Smooth muscle cell (in vitro differentiated cells): Measurements from ENCODE around the gene TMTC2. TPM values are rescaled to one million over a fixed set of nuclear protein-coding genes. Genes with fewer than 3 reads are reported as not detected.

Experiments
- DNase-seq: peaks from one replicate; lab custom pipeline; 2025; ENCODE audit not compliant: unreplicated experiment; lab: John Stamatoyannopoulos, UW
- H2AFZ ChIP-seq: fragments of 200-600 bp; sonication (generic); 2 replicates; pipeline ENCODE4 v1.6.0; 2016; ENCODE audit warnings: antibody characterized with exemption, low read depth, mild to moderate bottlenecking
- H3F3A ChIP-seq: fragments of 200-600 bp; sonication (generic); 2 replicates; pipeline ENCODE4 v1.6.0; 2017; ENCODE audit warnings: antibody characterized with exemption, low read depth
- H3K27ac ChIP-seq: fragments of 200-600 bp; sonication (generic); 2 replicates; pipeline ENCODE4 v1.5.1; 2016; ENCODE audit warnings: low read depth, mild to moderate bottlenecking
- H3K27me3 ChIP-seq: fragments of 200-600 bp; sonication (generic); 2 replicates; pipeline ENCODE4 v1.6.1; 2016; ENCODE audit warnings: low read depth, mild to moderate bottlenecking
- H3K36me3 ChIP-seq: fragments of 200-600 bp; sonication (generic); 2 replicates; pipeline ENCODE4 v1.5.1; 2016; ENCODE audit warnings: low read depth
- H3K4me1 ChIP-seq: fragments of 200-600 bp; sonication (generic); 2 replicates; pipeline ENCODE4 v1.5.1; 2016; ENCODE audit warnings: low read depth
- H3K4me2 ChIP-seq: fragments of 200-600 bp; sonication (generic); 2 replicates; pipeline ENCODE4 v1.6.0; 2016; ENCODE audit warnings: mild to moderate bottlenecking
- H3K4me3 ChIP-seq: fragments of 200-600 bp; sonication (generic); 2 replicates; pipeline ENCODE4 v1.5.1; 2016; ENCODE audit warnings: mild to moderate bottlenecking
- H3K79me2 ChIP-seq: fragments of 200-600 bp; sonication (generic); 2 replicates; pipeline ENCODE4 v1.6.0; 2016; ENCODE audit warnings: low read depth, mild to moderate bottlenecking
- H3K9ac ChIP-seq: fragments of 200-600 bp; sonication (generic); 2 replicates; pipeline ENCODE4 v1.6.0; 2016; ENCODE audit warnings: low read depth
- H3K9me3 ChIP-seq: fragments of 200-600 bp; sonication (generic); replicated peaks from 2 replicates; pipeline ENCODE4 v1.5.1; 2016; ENCODE audit warnings: low read depth
- H4K20me1 ChIP-seq: fragments of 200-600 bp; sonication (generic); 2 replicates; pipeline ENCODE4 v1.6.0; 2016; ENCODE audit warnings: low read depth
- WGBS: methylation state at CpG from one replicate; pipeline ENCODE4 v1.1.7; 2016; ENCODE audit warnings: low lambda C conversion rate; 5-methylcytosine and 5-hydroxymethylcytosine counted together
- polyA plus RNA-seq: library from polyadenylated mRNA; unstranded; fragments of >200 nt; fragmentation: Nextera tagmentation; extraction: Ambion mirVana; gene quantifications from 2 replicates; pipeline ENCODE4 v1.2.1, GENCODE V29; 2016
- total RNA-seq: library from RNA; depleted of rRNA; stranded (reverse); fragments of >200 nt; gene quantifications from 2 replicates; pipeline ENCODE4 v1.2.3, GENCODE V29; 2014
- TF ChIP-seq, protein P1 (sequence below): fragments of 200-600 bp; sonication (generic); IDR thresholded peaks from 2 replicates; pipeline ENCODE4 v1.5.1; 2017; ENCODE audit warnings: borderline replicate concordance, mild to moderate bottlenecking, antibody characterized with exemption; ENCODE audit not compliant: insufficient read depth, poor library complexity, severe bottlenecking

Gene TMTC2
- total and polyA plus RNA-seq, 2 experiments from 2014 or later, result 0.71 to 10.6 TPM

DNA sequence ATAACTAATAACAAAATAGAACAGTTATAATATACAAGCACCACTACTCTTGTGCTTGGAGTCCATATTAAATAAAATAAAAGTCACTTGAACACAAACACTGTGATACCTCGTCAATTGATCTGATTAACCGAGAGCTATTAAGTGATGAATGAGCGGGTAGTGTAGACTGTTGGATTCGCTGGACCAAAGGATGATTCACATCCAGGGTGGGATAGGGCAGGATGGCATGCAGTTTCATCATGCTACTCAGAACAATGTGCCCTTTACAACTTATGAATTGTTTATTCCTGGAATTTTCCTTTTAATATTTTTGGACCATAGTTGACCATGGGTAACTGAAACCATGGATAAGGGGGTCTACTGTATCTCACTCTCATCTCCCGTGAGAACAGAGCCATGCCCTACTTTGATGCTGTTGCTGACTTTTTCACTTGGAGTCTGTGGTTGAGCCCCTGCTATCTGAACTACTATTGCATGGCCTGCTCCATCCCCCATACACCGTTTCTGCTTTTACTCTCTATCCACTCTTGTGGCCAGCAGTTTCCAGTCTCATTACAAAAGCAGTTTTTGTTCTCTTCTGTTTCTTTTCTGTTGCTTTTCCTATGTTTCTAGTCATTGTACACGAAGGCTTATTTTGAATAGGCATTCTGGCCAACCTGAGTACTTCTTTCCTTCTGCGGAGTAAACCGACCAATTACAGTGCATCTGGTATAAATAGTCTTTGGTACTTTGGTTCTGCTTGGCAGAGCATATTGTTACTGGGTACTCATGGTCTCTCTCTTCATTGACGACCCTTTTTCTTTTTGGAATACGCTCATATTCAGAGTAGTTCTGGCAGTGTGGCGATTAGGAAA is 12.2 kb downstream of the TMTC2 start:
- no peak overlapping the region for H2AFZ ChIP-seq

DNA sequence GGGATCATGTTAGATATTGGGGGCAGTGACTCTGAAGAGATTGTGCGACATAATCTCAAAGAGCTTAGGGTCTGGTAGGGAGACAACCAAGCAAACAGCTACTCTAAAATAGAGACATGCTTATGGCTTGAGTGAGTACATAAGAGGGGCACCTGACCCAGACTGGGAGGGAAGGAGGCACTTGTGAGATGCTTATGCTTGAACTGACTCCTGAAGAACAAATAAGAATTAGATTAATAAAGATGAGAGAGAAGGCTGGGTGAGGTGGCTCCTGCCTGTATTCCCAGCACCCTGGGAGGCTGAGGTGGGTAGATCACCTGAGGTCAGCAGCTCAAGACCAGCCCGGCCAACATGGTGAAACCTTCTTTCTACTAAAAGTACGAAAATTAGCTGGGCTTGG is 19.1 kb downstream of the TMTC2 start:
- H3K27ac ChIP-seq, result no peak overlapping the region
- no peak overlapping the region for H3K4me2 ChIP-seq
- no peak overlapping the region for H2AFZ ChIP-seq
- H4K20me1 ChIP-seq, result no peaks in the 10 kb centered on the region
- no peaks in the 10 kb centered on the region for H3K27me3 ChIP-seq
- no peak for DNase-seq
- H3K79me2 ChIP-seq, result peaks cover 10% of the 10 kb centered on the region
- H3F3A ChIP-seq, result peaks cover 5% of the 10 kb centered on the region
- H3K36me3 ChIP-seq, result no peaks in the 10 kb centered on the region
- H3K4me3 ChIP-seq, result no peak overlapping the region
- H3K9me3 ChIP-seq, result no peaks in the 10 kb centered on the region
- no peak overlapping the region for H3K9ac ChIP-seq
- TF ChIP-seq, protein P1, sequence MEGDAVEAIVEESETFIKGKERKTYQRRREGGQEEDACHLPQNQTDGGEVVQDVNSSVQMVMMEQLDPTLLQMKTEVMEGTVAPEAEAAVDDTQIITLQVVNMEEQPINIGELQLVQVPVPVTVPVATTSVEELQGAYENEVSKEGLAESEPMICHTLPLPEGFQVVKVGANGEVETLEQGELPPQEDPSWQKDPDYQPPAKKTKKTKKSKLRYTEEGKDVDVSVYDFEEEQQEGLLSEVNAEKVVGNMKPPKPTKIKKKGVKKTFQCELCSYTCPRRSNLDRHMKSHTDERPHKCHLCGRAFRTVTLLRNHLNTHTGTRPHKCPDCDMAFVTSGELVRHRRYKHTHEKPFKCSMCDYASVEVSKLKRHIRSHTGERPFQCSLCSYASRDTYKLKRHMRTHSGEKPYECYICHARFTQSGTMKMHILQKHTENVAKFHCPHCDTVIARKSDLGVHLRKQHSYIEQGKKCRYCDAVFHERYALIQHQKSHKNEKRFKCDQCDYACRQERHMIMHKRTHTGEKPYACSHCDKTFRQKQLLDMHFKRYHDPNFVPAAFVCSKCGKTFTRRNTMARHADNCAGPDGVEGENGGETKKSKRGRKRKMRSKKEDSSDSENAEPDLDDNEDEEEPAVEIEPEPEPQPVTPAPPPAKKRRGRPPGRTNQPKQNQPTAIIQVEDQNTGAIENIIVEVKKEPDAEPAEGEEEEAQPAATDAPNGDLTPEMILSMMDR, result no peak
- 93% methylated on average over 3 of the region's 3 CpGs for WGBS
- H3K4me1 ChIP-seq, result peaks cover 16% of the 10 kb centered on the region

More for the DNA sequence above, 12.2 kb downstream of the TMTC2 start:
- 94% methylated on average over 12 of the region's 12 CpGs for WGBS
- no peak overlapping the region for H3K9ac ChIP-seq
- H3K27me3 ChIP-seq, result no peaks in the 10 kb centered on the region
- peaks cover 20% of the 10 kb centered on the region for H3K79me2 ChIP-seq
- H3K4me2 ChIP-seq, result no peak overlapping the region
- H4K20me1 ChIP-seq, result no peaks in the 10 kb centered on the region
- H3K4me1 ChIP-seq, result peaks cover 5% of the 10 kb centered on the region
- H3K9me3 ChIP-seq, result no peaks in the 10 kb centered on the region
- H3K4me3 ChIP-seq, result no peak overlapping the region
- no peak overlapping the region for H3K27ac ChIP-seq
- H3F3A ChIP-seq, result no peaks in the 10 kb centered on the region
- no peaks in the 10 kb centered on the region for H3K36me3 ChIP-seq
- no peak for DNase-seq
- TF ChIP-seq, protein P1, result no peak

DNA sequence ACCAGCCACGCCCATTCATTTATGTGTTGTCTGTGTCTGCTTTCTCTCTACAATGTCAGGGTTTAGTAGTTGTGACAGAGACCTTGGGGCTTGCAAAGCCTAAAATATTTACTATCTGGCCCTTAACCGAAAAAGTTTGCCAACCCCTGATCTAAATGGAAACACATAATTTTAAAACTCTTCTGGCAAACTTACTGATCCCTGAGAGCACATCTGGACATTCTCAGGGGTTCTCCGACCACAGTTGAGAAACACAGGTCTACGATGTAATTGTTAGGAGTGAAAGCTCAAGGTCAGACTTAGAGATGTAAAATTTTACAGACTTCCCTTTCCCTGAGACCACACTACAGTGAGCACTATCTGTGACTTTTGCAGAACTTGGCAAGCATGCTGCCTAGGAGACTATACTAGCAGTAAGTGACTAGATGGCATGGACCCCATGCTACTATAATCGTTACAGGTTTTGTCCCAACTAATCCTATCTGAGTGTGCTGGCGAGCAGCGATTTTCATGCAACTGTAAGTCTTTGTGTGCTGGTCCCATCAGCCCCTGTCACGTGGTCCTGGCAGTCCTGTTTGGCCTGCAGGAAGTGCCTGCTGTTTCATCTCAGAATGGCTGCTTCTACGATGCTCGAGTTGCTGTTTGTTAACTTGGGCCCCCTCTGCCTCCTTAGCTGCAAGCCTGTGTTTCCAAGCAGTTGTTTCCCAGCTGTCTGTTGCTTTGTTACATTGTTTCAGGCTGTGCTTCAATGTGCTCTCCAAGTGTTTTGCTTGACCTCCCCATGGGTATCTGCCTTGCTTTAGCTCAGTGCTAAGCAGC is 21.6 kb downstream of the TMTC2 start:
- Histone ChIP-seq H3K27me3 (no peaks in the 10 kb centered on the region), H3K79me2 (peaks cover 10% of the 10 kb centered on the region), H3K27ac (no peak overlapping the region), H4K20me1 (no peaks in the 10 kb centered on the region), H3K9me3 (no peaks in the 10 kb centered on the region), H3K4me1 (peaks cover 16% of the 10 kb centered on the region), H3F3A (peaks cover 5% of the 10 kb centered on the region), H3K36me3 (no peaks in the 10 kb centered on the region), H3K9ac (no peak overlapping the region), H3K4me3 (peak overlapping the region; percentile 0), H2AFZ (peak overlapping the region; percentile 90), H3K4me2 (peak overlapping the region; percentile 45)
- TF ChIP-seq, protein P1, result no peak
- WGBS, result 47% methylated on average over 10 of the region's 10 CpGs
- no peak for DNase-seq
